ENCODE measurements around the gene FAM3D.

FAM3D gene

GRCh38 chr3:58612830-58613229 is 53.7 kb downstream of the FAM3D start:
- TF ChIP-seq CTCF (conservative IDR thresholded peaks at IDR 0.05; ENCODE audit: low read depth, low read length) = no peak
- DNase-seq (ENCODE audit: low read depth) = no peak
- no peak overlapping the region for H3K4me3 ChIP-seq (ENCODE audit: low read length)

- H3K4me3 ChIP-seq (ENCODE audit: low read length) = no peak overlapping the region
- no peak for DNase-seq (ENCODE audit: low read depth)
- TF ChIP-seq CTCF (conservative IDR thresholded peaks at IDR 0.05; ENCODE audit: low read depth, low read length) = no peak
Measured at GRCh38 chr3:58609990-58610389, 56.6 kb downstream of the FAM3D start.

- H3K4me3 ChIP-seq (ENCODE audit: low read length) = no peak overlapping the region
- DNase-seq (ENCODE audit: low read depth) = no peak
- TF ChIP-seq CTCF (conservative IDR thresholded peaks at IDR 0.05; ENCODE audit: low read depth, low read length) = no peak
Measured at GRCh38 chr3:58608648-58609047, 57.9 kb downstream of the FAM3D start.

GRCh38 chr3:58607816-58608215 is 58.8 kb downstream of the FAM3D start:
- H3K4me3 ChIP-seq (ENCODE audit: low read length) = no peak overlapping the region
- TF ChIP-seq CTCF (conservative IDR thresholded peaks at IDR 0.05; ENCODE audit: low read depth, low read length) = no peak
- DNase-seq (ENCODE audit: low read depth) = no peak

GRCh38 chr3:58606693-58607092 is 59.9 kb downstream of the FAM3D start:
- no peak for TF ChIP-seq CTCF (conservative IDR thresholded peaks at IDR 0.05; ENCODE audit: low read depth, low read length)
- no peak overlapping the region for H3K4me3 ChIP-seq (ENCODE audit: low read length)
- no peak for DNase-seq (ENCODE audit: low read depth)

- no peak for TF ChIP-seq CTCF (conservative IDR thresholded peaks at IDR 0.05; ENCODE audit: low read depth, low read length)
- no peak for DNase-seq (ENCODE audit: low read depth)
- no peak overlapping the region for H3K4me3 ChIP-seq (ENCODE audit: low read length)
Measured at GRCh38 chr3:58604031-58604430, 62.5 kb downstream of the FAM3D start.

- H3K4me3 ChIP-seq (ENCODE audit: low read length) = no peak overlapping the region
- no peak for TF ChIP-seq CTCF (conservative IDR thresholded peaks at IDR 0.05; ENCODE audit: low read depth, low read length)
- no peak for DNase-seq (ENCODE audit: low read depth)
Measured at GRCh38 chr3:58603606-58604005, 63.0 kb downstream of the FAM3D start.
